HEK293 (cell line): Measurements from ENCODE around the gene KCNIP4.

ENCODE experiments used
- CTCF ChIA-PET: fragments of 350-600 bp; formaldehyde crosslinking; extraction: SDS; loops from one replicate; lab custom pipeline; 2021; ENCODE audit warnings: antibody characterized with exemption; lab: Yijun Ruan, JAX
- POLR2A ChIA-PET: fragments of 300-600 bp; formaldehyde crosslinking; extraction: SDS; loops from one replicate; lab custom pipeline; 2020; ENCODE audit warnings: antibody characterized with exemption, inconsistent platforms; lab: Yijun Ruan, JAX
- H3K27ac ChIP-seq: fragments of 200-500 bp; sonication (Bioruptor generic); 2 replicates; pipeline ENCODE4 v1.5.1; 2014; ENCODE audit warnings: low read depth, low read length, control low read depth, inconsistent platforms; ENCODE audit errors: extremely low read depth
- H3K36me3 ChIP-seq, 2 experiments: fragments of 200-500 bp in 1 of 2; sonication (Bioruptor generic) in 1 of 2; 1 replicate in 1 of 2; 2 replicates in 1 of 2; pipeline ENCODE4 v1.5.1; 2014 to 2017; ENCODE audit warnings: inconsistent platforms in 2 of 2, low read length in 2 of 2; ENCODE audit not compliant: control insufficient read depth in 2 of 2, insufficient read depth in 1 of 2
- H3K4me1 ChIP-seq: fragments of 200-500 bp; sonication (Bioruptor generic); 2 replicates; pipeline ENCODE4 v1.5.1; 2014; ENCODE audit warnings: mild to moderate bottlenecking, low read length, inconsistent platforms; ENCODE audit not compliant: control insufficient read depth, insufficient read depth
- H3K4me3 ChIP-seq: 2 replicates; pipeline ENCODE4 v1.5.1; 2011; ENCODE audit warnings: low read depth, mild to moderate bottlenecking, control low read depth, low read length, moderate library complexity
- H3K9me3 ChIP-seq: fragments of 200-500 bp; sonication (Bioruptor generic); 2 replicates; pipeline ENCODE4 v1.5.1; 2014; ENCODE audit warnings: low read depth, low read length, inconsistent platforms; ENCODE audit not compliant: control insufficient read depth, insufficient read depth
- INSM2 ChIP-seq: fragments of 450-650 bp; formaldehyde crosslinking; IDR thresholded peaks from 2 replicates; pipeline ENCODE4 v1.5.1; 2016; ENCODE audit warnings: missing biosample characterization, missing genetic modification characterization
- OSR2 ChIP-seq: fragments of 450-650 bp; formaldehyde crosslinking; IDR thresholded peaks from 2 replicates; pipeline ENCODE4 v1.5.1; 2016; ENCODE audit warnings: missing biosample characterization, missing genetic modification characterization
- OVOL3 ChIP-seq: fragments of 450-650 bp; formaldehyde crosslinking; IDR thresholded peaks from 2 replicates; pipeline ENCODE4 v1.5.1; 2016; ENCODE audit warnings: missing biosample characterization, missing genetic modification characterization
- PATZ1 ChIP-seq: fragments of 450-650 bp; formaldehyde crosslinking; IDR thresholded peaks from 2 replicates; pipeline ENCODE4 v1.5.1; 2016; ENCODE audit warnings: missing biosample characterization, missing genetic modification characterization
- ZNF138 ChIP-seq: fragments of 450-650 bp; formaldehyde crosslinking; IDR thresholded peaks from 2 replicates; pipeline ENCODE4 v1.5.1; 2016; ENCODE audit warnings: missing biosample characterization, missing genetic modification characterization, borderline replicate concordance
- ZNF16 ChIP-seq: fragments of 450-650 bp; formaldehyde crosslinking; IDR thresholded peaks from 2 replicates; pipeline ENCODE4 v1.5.1; 2016; ENCODE audit warnings: low read depth, missing biosample characterization, missing genetic modification characterization
- ZNF26 ChIP-seq: fragments of 450-650 bp; formaldehyde crosslinking; IDR thresholded peaks from 2 replicates; pipeline ENCODE4 v1.5.1; 2016; ENCODE audit warnings: missing biosample characterization, missing genetic modification characterization
- ZNF280D ChIP-seq: fragments of 450-650 bp; formaldehyde crosslinking; IDR thresholded peaks from 2 replicates; pipeline ENCODE4 v1.5.1; 2016; ENCODE audit warnings: missing biosample characterization, missing genetic modification characterization
- ZNF341 ChIP-seq: fragments of 450-650 bp; formaldehyde crosslinking; IDR thresholded peaks from 2 replicates; pipeline ENCODE4; 2016; ENCODE audit warnings: low read depth, missing biosample characterization, missing genetic modification characterization
- ZNF530 ChIP-seq: fragments of 450-650 bp; formaldehyde crosslinking; IDR thresholded peaks from 2 replicates; pipeline ENCODE4 v1.5.1; 2016; ENCODE audit warnings: low read depth, missing biosample characterization, missing genetic modification characterization
- ZNF670 ChIP-seq: fragments of 450-650 bp; formaldehyde crosslinking; IDR thresholded peaks from 2 replicates; pipeline ENCODE4 v1.5.1; 2016; ENCODE audit warnings: missing biosample characterization, missing genetic modification characterization, low read depth
- ZNF692 ChIP-seq: fragments of 450-650 bp; formaldehyde crosslinking; IDR thresholded peaks from 2 replicates; pipeline ENCODE4 v1.5.1; 2016; ENCODE audit warnings: missing biosample characterization, missing genetic modification characterization
- TF ChIP-seq, protein P1 (sequence below): fragments of 450-650 bp; formaldehyde crosslinking; IDR thresholded peaks from 2 replicates; pipeline ENCODE4 v1.5.1; 2016; ENCODE audit warnings: missing biosample characterization, missing genetic modification characterization, borderline replicate concordance
- TF ChIP-seq, protein P2 (sequence below): fragments of 450-650 bp; formaldehyde crosslinking; IDR thresholded peaks from 2 replicates; pipeline ENCODE4 v1.5.1; 2016; ENCODE audit warnings: missing biosample characterization, missing genetic modification characterization

KCNIP4 gene

GRCh38 chr4:20944961-20945360, 1003.6 kb downstream of the KCNIP4 start:
- CTCF ChIA-PET, result no interaction called here
- POLR2A ChIA-PET, result no interaction called here
- Histone ChIP-seq H3K27ac (no peak overlapping the region), H3K9me3 (no peaks in the 10 kb centered on the region), H3K36me3 (no peaks in the 10 kb centered on the region), H3K4me1 (no peaks in the 10 kb centered on the region), H3K4me3 (no peak overlapping the region)
- no peak for TF ChIP-seq ZNF341 (tag by site-specific recombination)
- no peak for TF ChIP-seq ZNF670 (tag by site-specific recombination)
- no peak for TF ChIP-seq ZNF26 (tag by site-specific recombination)
- TF ChIP-seq OVOL3, result no peak
- no peak for TF ChIP-seq ZNF692 (tag by site-specific recombination)
- TF ChIP-seq ZNF530 (tag by site-specific recombination), result no peak
- TF ChIP-seq, all 188 proteins: peak for 0

GRCh38 chr4:20944451-20944850, 1004.1 kb downstream of the KCNIP4 start:
- H3K4me3 ChIP-seq, result no peak overlapping the region
- POLR2A ChIA-PET, result no interaction called here
- H3K27ac ChIP-seq, result no peak overlapping the region
- no peaks in the 10 kb centered on the region for H3K36me3 ChIP-seq
- H3K4me1 ChIP-seq, result no peaks in the 10 kb centered on the region
- H3K9me3 ChIP-seq, result no peaks in the 10 kb centered on the region
- CTCF ChIA-PET, result no interaction called here
- TF ChIP-seq ZNF280D (tag by site-specific recombination) (no peak), ZNF138 (no peak), ZNF16 (tag by site-specific recombination) (no peak), INSM2 (tag by site-specific recombination) (no peak), OSR2 (no peak), PATZ1 (tag by site-specific recombination) (no peak)
- TF ChIP-seq, protein P1, sequence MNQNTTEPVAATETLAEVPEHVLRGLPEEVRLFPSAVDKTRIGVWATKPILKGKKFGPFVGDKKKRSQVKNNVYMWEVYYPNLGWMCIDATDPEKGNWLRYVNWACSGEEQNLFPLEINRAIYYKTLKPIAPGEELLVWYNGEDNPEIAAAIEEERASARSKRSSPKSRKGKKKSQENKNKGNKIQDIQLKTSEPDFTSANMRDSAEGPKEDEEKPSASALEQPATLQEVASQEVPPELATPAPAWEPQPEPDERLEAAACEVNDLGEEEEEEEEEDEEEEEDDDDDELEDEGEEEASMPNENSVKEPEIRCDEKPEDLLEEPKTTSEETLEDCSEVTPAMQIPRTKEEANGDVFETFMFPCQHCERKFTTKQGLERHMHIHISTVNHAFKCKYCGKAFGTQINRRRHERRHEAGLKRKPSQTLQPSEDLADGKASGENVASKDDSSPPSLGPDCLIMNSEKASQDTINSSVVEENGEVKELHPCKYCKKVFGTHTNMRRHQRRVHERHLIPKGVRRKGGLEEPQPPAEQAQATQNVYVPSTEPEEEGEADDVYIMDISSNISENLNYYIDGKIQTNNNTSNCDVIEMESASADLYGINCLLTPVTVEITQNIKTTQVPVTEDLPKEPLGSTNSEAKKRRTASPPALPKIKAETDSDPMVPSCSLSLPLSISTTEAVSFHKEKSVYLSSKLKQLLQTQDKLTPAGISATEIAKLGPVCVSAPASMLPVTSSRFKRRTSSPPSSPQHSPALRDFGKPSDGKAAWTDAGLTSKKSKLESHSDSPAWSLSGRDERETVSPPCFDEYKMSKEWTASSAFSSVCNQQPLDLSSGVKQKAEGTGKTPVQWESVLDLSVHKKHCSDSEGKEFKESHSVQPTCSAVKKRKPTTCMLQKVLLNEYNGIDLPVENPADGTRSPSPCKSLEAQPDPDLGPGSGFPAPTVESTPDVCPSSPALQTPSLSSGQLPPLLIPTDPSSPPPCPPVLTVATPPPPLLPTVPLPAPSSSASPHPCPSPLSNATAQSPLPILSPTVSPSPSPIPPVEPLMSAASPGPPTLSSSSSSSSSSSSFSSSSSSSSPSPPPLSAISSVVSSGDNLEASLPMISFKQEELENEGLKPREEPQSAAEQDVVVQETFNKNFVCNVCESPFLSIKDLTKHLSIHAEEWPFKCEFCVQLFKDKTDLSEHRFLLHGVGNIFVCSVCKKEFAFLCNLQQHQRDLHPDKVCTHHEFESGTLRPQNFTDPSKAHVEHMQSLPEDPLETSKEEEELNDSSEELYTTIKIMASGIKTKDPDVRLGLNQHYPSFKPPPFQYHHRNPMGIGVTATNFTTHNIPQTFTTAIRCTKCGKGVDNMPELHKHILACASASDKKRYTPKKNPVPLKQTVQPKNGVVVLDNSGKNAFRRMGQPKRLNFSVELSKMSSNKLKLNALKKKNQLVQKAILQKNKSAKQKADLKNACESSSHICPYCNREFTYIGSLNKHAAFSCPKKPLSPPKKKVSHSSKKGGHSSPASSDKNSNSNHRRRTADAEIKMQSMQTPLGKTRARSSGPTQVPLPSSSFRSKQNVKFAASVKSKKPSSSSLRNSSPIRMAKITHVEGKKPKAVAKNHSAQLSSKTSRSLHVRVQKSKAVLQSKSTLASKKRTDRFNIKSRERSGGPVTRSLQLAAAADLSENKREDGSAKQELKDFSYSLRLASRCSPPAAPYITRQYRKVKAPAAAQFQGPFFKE, result no peak
- TF ChIP-seq, protein P2, sequence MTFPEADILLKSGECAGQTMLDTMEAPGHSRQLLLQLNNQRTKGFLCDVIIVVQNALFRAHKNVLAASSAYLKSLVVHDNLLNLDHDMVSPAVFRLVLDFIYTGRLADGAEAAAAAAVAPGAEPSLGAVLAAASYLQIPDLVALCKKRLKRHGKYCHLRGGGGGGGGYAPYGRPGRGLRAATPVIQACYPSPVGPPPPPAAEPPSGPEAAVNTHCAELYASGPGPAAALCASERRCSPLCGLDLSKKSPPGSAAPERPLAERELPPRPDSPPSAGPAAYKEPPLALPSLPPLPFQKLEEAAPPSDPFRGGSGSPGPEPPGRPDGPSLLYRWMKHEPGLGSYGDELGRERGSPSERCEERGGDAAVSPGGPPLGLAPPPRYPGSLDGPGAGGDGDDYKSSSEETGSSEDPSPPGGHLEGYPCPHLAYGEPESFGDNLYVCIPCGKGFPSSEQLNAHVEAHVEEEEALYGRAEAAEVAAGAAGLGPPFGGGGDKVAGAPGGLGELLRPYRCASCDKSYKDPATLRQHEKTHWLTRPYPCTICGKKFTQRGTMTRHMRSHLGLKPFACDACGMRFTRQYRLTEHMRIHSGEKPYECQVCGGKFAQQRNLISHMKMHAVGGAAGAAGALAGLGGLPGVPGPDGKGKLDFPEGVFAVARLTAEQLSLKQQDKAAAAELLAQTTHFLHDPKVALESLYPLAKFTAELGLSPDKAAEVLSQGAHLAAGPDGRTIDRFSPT, result no peak
